ENCODE measurements around the gene GSTT4. TPM values are rescaled to one million over a fixed set of nuclear protein-coding genes. Genes with fewer than 3 reads are reported as not detected.
"Not testable (repeated sequence)": the region's sequence is repeated elsewhere in the genome, so short reads cannot be mapped to it uniquely, and the experiment has no call there.

Gene GSTT4
- total and polyA plus RNA-seq, 5 donors from 2014 or later = not detected

DNA sequence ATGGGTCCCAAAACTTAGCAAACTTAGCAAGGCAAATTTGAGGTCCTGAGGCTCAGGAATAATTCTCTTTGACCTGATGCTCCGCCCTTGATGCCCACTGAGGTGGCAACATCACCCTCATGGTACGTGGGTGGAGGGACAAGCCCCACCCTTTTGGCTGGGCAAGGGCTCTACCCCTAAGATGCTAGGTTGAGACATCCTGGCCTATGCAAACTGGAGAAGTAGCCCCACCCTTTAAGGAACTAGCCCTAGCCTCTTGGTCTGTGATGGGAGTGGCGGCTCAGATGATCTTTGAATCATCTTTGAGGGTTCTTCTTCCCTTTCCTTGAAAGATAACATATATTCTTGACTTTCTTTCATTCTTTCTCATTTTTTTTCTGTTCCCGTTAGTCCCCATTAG lies 38.7 kb upstream of the GSTT4 start:
- no peak for DNase-seq
- no peaks in the 10 kb centered on the region for H3K27me3 ChIP-seq (ENCODE audit: control insufficient read depth, insufficient read depth, low read length)
- peaks cover 87% of the 10 kb centered on the region for H3K36me3 ChIP-seq (ENCODE audit: control insufficient read depth, insufficient read depth, low read length)
- peaks cover 6 to 10% (median 8%) of the 10 kb centered on the region in 4 donors for H3K4me1 Mint-ChIP-seq
- no peaks in the 10 kb centered on the region for H3K9me3 Mint-ChIP-seq
- peak overlapping the region in 1 of 3 donors; percentile 10 for H3K27ac Mint-ChIP-seq
- ATAC-seq (ENCODE audit: low read depth in 2 of 2) = no peak
- H3K27ac ChIP-seq (ENCODE audit: insufficient read depth, low read length, poor library complexity, severe bottlenecking) = no peak overlapping the region
- no peaks in the 10 kb centered on the region for H3K9me3 ChIP-seq (ENCODE audit: control insufficient read depth in 2 of 2, low read length in 2 of 2)
- no peaks in the 10 kb centered on the region for H3K27me3 Mint-ChIP-seq
- peaks cover 43% of the 10 kb centered on the region for H3K36me3 Mint-ChIP-seq
- H3K4me3 ChIP-seq (ENCODE audit: low read depth, low read length) = no peak overlapping the region
- no peaks in the 10 kb centered on the region for H3K4me1 ChIP-seq (ENCODE audit: control insufficient read depth, insufficient read depth, low read length, poor library complexity, severe bottlenecking)
- no peak overlapping the region for H3K4me3 Mint-ChIP-seq

DNA sequence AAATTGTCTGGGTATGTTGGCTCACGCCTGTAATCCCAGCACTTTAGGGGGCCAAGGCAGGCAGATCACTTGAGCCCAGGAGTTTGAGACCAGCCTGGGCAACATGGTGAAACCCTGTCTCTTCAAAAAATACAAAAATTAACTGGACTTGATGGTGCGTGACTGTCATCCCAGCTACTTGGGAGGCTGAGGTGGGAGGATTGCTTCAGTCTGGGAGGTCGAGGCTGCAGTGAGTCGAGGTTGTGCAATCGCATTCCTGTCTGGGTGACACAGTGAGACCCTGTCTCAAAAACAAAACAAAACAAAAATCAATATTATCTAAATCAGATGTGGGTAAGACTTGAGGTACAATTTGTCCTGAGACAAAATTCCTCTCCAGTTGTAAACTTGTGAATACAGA lies 38.2 kb upstream of the GSTT4 start:
- H3K4me1 ChIP-seq (ENCODE audit: control insufficient read depth, insufficient read depth, low read length, poor library complexity, severe bottlenecking); H3K9me3 Mint-ChIP-seq; H3K4me3 ChIP-seq (ENCODE audit: low read depth, low read length); H3K27me3 ChIP-seq (ENCODE audit: control insufficient read depth, insufficient read depth, low read length); ATAC-seq (ENCODE audit: low read depth in 2 of 2); H3K4me3 Mint-ChIP-seq; H3K27ac ChIP-seq (ENCODE audit: insufficient read depth, low read length, poor library complexity, severe bottlenecking); DNase-seq; H3K27ac Mint-ChIP-seq; H3K9me3 ChIP-seq (ENCODE audit: control insufficient read depth in 2 of 2, low read length in 2 of 2); H3K27me3 Mint-ChIP-seq: not testable (repeated sequence)
- H3K36me3 ChIP-seq (ENCODE audit: control insufficient read depth, insufficient read depth, low read length) = peaks cover 87% of the 10 kb centered on the region
- peaks cover 9 to 15% (median 11%) of the 10 kb centered on the region in 4 donors for H3K4me1 Mint-ChIP-seq
- peaks cover 48% of the 10 kb centered on the region for H3K36me3 Mint-ChIP-seq

DNA sequence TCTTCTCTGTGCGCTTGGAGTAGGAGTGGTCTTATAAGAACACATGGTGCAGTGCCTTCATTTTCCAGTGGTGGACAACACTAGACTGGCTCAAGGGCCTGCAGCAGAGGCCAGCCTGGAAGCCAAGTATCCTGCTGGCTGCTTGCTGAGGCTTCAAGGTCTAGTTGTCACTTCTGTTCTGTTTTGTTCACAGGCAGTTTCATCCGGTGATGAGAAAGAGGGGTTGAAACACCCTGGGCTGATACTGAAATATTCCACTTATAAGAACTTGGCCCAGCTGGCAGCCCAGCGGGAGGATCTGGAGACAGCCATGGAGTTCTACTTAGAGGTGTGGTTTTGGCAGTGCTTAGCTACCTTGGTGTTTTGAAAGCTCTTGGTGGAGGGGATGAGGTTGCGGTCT lies 35.7 kb upstream of the GSTT4 start:
- H3K27me3 Mint-ChIP-seq = no peaks in the 10 kb centered on the region
- H3K27me3 ChIP-seq (ENCODE audit: control insufficient read depth, insufficient read depth, low read length) = no peaks in the 10 kb centered on the region
- no peak for ATAC-seq (ENCODE audit: low read depth in 2 of 2)
- H3K4me3 ChIP-seq (ENCODE audit: low read depth, low read length) = no peak overlapping the region
- H3K4me1 ChIP-seq (ENCODE audit: control insufficient read depth, insufficient read depth, low read length, poor library complexity, severe bottlenecking) = no peaks in the 10 kb centered on the region
- no peaks in the 10 kb centered on the region for H3K9me3 ChIP-seq (ENCODE audit: control insufficient read depth in 2 of 2, low read length in 2 of 2)
- H3K9me3 Mint-ChIP-seq = no peaks in the 10 kb centered on the region
- H3K4me1 Mint-ChIP-seq = peaks cover 3 to 32% (median 9%) of the 10 kb centered on the region in 4 donors
- DNase-seq = no peak
- H3K27ac Mint-ChIP-seq = peak overlapping the region in 1 of 3 donors; percentile 11
- no peak overlapping the region for H3K27ac ChIP-seq (ENCODE audit: insufficient read depth, low read length, poor library complexity, severe bottlenecking)
- peaks cover 63% of the 10 kb centered on the region for H3K36me3 Mint-ChIP-seq
- H3K36me3 ChIP-seq (ENCODE audit: control insufficient read depth, insufficient read depth, low read length) = peaks cover 85% of the 10 kb centered on the region
- H3K4me3 Mint-ChIP-seq = no peak overlapping the region

DNA sequence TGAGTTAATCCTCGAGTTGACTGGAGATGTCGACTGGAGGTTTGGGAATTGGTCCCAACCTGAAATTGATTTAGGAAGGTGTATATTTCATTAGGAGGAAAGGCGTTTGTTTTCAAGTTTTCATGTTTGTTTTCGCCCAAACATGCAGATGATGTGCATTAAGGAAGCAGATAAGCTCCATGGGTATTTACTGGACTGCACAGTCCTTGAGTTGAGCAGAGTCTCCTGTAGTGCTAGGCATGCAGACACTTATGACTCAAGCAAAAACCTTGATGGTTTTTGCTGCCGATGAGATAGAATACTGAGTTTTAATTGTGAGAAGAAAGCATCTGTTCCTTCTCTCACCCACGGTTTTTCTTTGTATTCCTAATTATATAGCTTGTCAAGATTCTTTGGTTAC lies 33.8 kb upstream of the GSTT4 start:
- ATAC-seq (ENCODE audit: low read depth in 2 of 2) (no peak), DNase-seq (no peak)
- Histone ChIP-seq H3K27ac (ENCODE audit: insufficient read depth, low read length, poor library complexity, severe bottlenecking) (no peak overlapping the region), H3K9me3 (ENCODE audit: control insufficient read depth in 2 of 2, low read length in 2 of 2) (no peaks in the 10 kb centered on the region), H3K27me3 (ENCODE audit: control insufficient read depth, insufficient read depth, low read length) (no peaks in the 10 kb centered on the region), H3K4me1 (ENCODE audit: control insufficient read depth, insufficient read depth, low read length, poor library complexity, severe bottlenecking) (no peaks in the 10 kb centered on the region), H3K36me3 (ENCODE audit: control insufficient read depth, insufficient read depth, low read length) (peaks cover 79% of the 10 kb centered on the region), H3K4me3 (ENCODE audit: low read depth, low read length) (no peak overlapping the region)
- Mint-ChIP-seq H3K27me3 (no peaks in the 10 kb centered on the region), H3K27ac (peak overlapping the region; percentile 48 to 95 (median 83)), H3K9me3 (no peaks in the 10 kb centered on the region), H3K4me3 (peak overlapping the region in 1 of 4 donors; percentile 36), H3K36me3 (peaks cover 60% of the 10 kb centered on the region), H3K4me1 (peaks cover 0 to 39% (median 9%) of the 10 kb centered on the region in 4 donors)

DNA sequence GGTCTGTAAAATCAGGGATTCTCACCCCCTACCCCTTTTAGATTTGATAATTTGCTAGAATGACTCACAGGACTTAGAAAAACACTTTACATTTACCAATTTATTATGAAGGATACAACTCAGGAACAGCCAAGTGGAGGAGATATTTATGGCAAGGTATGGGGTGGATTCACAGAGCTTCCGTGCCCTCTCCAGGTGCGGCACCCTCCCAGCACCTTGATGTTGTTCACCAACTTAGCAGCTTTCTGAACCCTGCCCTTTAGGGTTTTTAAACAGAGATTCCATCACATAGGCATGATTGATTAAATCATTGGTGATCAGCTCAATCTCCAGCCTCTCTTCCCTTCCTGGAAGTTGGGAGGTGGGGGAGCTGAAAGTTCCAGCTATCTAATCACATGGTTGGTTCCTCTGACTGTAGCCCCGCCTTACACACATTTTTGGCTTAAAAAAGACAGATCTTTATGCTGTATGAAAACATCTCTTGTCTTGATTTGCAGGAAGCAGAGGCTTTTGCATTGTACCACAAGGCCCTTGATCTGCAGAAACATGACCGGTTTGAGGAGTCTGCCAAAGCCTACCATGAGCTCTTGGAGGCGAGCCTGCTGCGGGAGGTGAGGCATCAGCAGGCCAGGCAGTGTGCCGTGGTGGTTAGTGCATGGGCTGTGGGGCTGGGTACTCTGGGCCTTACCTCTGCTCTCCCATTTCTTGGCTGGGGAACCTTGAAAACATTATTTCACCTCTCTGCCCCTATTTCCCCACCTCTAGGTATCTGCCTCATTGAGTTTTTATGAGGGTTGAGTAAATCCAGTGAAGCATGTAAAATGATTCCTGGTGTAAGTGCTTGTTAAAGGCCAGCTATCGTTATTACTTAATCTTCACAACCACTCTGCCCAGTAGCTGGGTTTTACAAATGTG lies 32.9 kb upstream of the GSTT4 start:
- H3K4me3 Mint-ChIP-seq = peak overlapping the region in 2 of 4 donors; percentile 36 to 67
- Histone ChIP-seq H3K4me1 (ENCODE audit: control insufficient read depth, insufficient read depth, low read length, poor library complexity, severe bottlenecking) (no peaks in the 10 kb centered on the region), H3K27me3 (ENCODE audit: control insufficient read depth, insufficient read depth, low read length) (no peaks in the 10 kb centered on the region), H3K36me3 (ENCODE audit: control insufficient read depth, insufficient read depth, low read length) (peaks cover 74% of the 10 kb centered on the region), H3K27ac (ENCODE audit: insufficient read depth, low read length, poor library complexity, severe bottlenecking) (no peak overlapping the region), H3K4me3 (ENCODE audit: low read depth, low read length) (no peak overlapping the region), H3K9me3 (ENCODE audit: control insufficient read depth in 2 of 2, low read length in 2 of 2) (no peaks in the 10 kb centered on the region)
- no peaks in the 10 kb centered on the region for H3K27me3 Mint-ChIP-seq
- DNase-seq (peak in 2 of 3 donors; percentile 23 to 29), ATAC-seq (ENCODE audit: low read depth in 2 of 2) (peak; percentile 55 to 61)
- H3K9me3 Mint-ChIP-seq = peaks cover 0 to 2% (median 0%) of the 10 kb centered on the region in 7 donors
- H3K4me1 Mint-ChIP-seq = peaks cover 0 to 47% (median 9%) of the 10 kb centered on the region in 4 donors
- peak overlapping the region; percentile 83 to 95 (median 91) for H3K27ac Mint-ChIP-seq
- H3K36me3 Mint-ChIP-seq = peaks cover 58% of the 10 kb centered on the region

DNA sequence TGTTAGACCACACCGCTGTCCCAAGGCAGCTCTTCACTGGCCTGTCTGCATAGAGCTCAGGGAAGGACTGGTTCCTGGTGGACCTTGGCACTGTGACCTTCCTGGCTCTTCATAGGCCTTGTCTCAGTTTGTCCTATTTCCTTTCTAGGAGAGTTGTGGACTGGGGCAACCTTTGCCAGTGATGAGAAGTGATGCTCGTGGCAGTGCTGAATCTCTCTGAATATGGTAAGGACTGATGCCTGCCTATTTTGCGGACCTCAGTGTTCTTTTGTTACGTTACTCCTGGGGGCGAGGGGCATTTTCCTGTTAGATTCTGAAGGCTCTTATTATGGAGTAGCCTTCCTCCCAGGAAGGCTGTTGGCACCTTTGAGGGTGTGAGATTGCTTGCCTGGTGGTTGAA lies 30.0 kb upstream of the GSTT4 start:
- H3K4me3 ChIP-seq (ENCODE audit: low read depth, low read length) = no peak overlapping the region
- Mint-ChIP-seq H3K4me1 (peaks cover 6 to 61% (median 18%) of the 10 kb centered on the region in 4 donors), H3K9me3 (peaks cover 0 to 2% (median 0%) of the 10 kb centered on the region in 7 donors), H3K27ac (peak overlapping the region; percentile 42 to 68 (median 60)), H3K27me3 (no peaks in the 10 kb centered on the region), H3K36me3 (peaks cover 46% of the 10 kb centered on the region), H3K4me3 (no peak overlapping the region)
- no peak for DNase-seq
- no peaks in the 10 kb centered on the region for H3K27me3 ChIP-seq (ENCODE audit: control insufficient read depth, insufficient read depth, low read length)
- no peaks in the 10 kb centered on the region for H3K9me3 ChIP-seq (ENCODE audit: control insufficient read depth in 2 of 2, low read length in 2 of 2)
- no peak overlapping the region for H3K27ac ChIP-seq (ENCODE audit: insufficient read depth, low read length, poor library complexity, severe bottlenecking)
- peaks cover 51% of the 10 kb centered on the region for H3K36me3 ChIP-seq (ENCODE audit: control insufficient read depth, insufficient read depth, low read length)
- no peaks in the 10 kb centered on the region for H3K4me1 ChIP-seq (ENCODE audit: control insufficient read depth, insufficient read depth, low read length, poor library complexity, severe bottlenecking)
- ATAC-seq (ENCODE audit: low read depth in 2 of 2) = no peak

DNA sequence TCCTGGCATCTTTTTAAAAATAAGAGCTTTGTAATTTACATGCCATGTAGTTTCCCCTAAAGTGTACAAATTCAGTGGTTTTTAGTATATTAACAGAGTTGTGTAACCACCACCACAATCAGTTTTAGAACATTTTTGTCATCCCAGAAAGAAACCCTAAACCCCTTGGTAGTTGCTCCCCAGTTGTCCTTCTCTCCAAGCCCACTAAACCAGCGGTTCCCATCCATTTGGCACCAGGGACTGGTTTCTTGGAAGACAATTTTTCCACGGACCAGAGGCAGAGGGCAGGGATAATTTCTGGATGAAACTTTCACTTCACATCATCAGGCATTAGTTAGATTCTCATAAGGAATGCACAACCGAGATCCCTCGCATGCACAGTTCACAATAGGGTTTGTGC lies 28.5 kb upstream of the GSTT4 start:
- Mint-ChIP-seq H3K36me3 (peaks cover 31% of the 10 kb centered on the region), H3K9me3 (peaks cover 0 to 2% (median 0%) of the 10 kb centered on the region in 7 donors), H3K27ac (peak overlapping the region; percentile 36 to 79 (median 62)), H3K4me3 (no peak overlapping the region), H3K4me1 (peaks cover 10 to 62% (median 16%) of the 10 kb centered on the region in 4 donors), H3K27me3 (no peaks in the 10 kb centered on the region)
- Histone ChIP-seq H3K4me1 (ENCODE audit: control insufficient read depth, insufficient read depth, low read length, poor library complexity, severe bottlenecking) (peaks cover 3% of the 10 kb centered on the region), H3K27ac (ENCODE audit: insufficient read depth, low read length, poor library complexity, severe bottlenecking) (no peak overlapping the region), H3K36me3 (ENCODE audit: control insufficient read depth, insufficient read depth, low read length) (peaks cover 36% of the 10 kb centered on the region), H3K27me3 (ENCODE audit: control insufficient read depth, insufficient read depth, low read length) (no peaks in the 10 kb centered on the region), H3K4me3 (ENCODE audit: low read depth, low read length) (no peak overlapping the region), H3K9me3 (ENCODE audit: control insufficient read depth in 2 of 2, low read length in 2 of 2) (no peaks in the 10 kb centered on the region)
- DNase-seq (no peak), ATAC-seq (ENCODE audit: low read depth in 2 of 2) (no peak)
